Measurements from ENCODE around the gene ICE2.

ICE2 gene

GRCh38 chr15:60374628-60375081, 104.3 kb downstream of the ICE2 start:
- Mint-ChIP-seq H3K4me1 (peaks cover 3% of the 10 kb centered on the region), H3K27ac (no peak overlapping the region), H3K9me3 (no peaks in the 10 kb centered on the region), H3K4me3 (no peak overlapping the region), H3K27me3 (no peaks in the 10 kb centered on the region), H3K36me3 (peaks cover 26% of the 10 kb centered on the region)
- DNase-seq (ENCODE audit: low spot score in 2 of 2) (no peak), ATAC-seq (ENCODE audit: low read depth) (no peak)

GRCh38 chr15:60374209-60374608, 104.7 kb downstream of the ICE2 start:
- Mint-ChIP-seq H3K27ac (peak overlapping the region; percentile 15), H3K27me3 (no peaks in the 10 kb centered on the region), H3K4me3 (no peak overlapping the region), H3K4me1 (peaks cover 3% of the 10 kb centered on the region), H3K36me3 (peaks cover 26% of the 10 kb centered on the region), H3K9me3 (no peaks in the 10 kb centered on the region)
- no peak for ATAC-seq (ENCODE audit: low read depth)
- DNase-seq (ENCODE audit: low spot score in 2 of 2) = no peak

- peak overlapping the region; percentile 15 for H3K27ac Mint-ChIP-seq
- H3K4me1 Mint-ChIP-seq = peaks cover 3% of the 10 kb centered on the region
- H3K27me3 Mint-ChIP-seq = no peaks in the 10 kb centered on the region
- no peak for DNase-seq (ENCODE audit: low spot score in 2 of 2)
- ATAC-seq (ENCODE audit: low read depth) = no peak
- no peak overlapping the region for H3K4me3 Mint-ChIP-seq
- H3K36me3 Mint-ChIP-seq = peaks cover 26% of the 10 kb centered on the region
- no peaks in the 10 kb centered on the region for H3K9me3 Mint-ChIP-seq
Observed at GRCh38 chr15:60373745-60374144, 105.2 kb downstream of the ICE2 start.

DNA sequence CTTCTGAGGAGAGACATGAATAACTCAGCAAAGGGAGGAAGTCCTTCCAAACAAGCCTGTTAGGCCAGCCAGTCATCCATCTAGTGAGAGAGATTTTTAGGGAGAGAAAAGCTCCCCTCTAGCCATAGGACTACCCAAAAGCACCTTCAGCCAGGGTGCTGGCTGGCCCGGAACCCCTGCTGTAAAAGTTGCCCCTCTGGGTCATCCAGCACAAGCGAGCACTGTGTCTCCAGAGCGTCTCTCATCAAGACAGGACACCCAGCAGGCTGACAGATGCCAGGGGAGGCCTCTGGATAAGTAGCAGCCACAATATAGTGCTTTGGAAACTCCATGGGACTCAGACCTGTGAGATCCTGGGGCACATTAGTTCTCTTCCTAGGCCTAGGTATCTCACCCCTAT, 105.6 kb downstream of the ICE2 start:
- Mint-ChIP-seq H3K27ac (peak overlapping the region; percentile 15), H3K9me3 (no peaks in the 10 kb centered on the region), H3K27me3 (no peaks in the 10 kb centered on the region), H3K4me1 (peaks cover 3% of the 10 kb centered on the region), H3K4me3 (no peak overlapping the region), H3K36me3 (peaks cover 26% of the 10 kb centered on the region)
- no peak for DNase-seq (ENCODE audit: low spot score in 2 of 2)
- ATAC-seq (ENCODE audit: low read depth) = no peak

DNA sequence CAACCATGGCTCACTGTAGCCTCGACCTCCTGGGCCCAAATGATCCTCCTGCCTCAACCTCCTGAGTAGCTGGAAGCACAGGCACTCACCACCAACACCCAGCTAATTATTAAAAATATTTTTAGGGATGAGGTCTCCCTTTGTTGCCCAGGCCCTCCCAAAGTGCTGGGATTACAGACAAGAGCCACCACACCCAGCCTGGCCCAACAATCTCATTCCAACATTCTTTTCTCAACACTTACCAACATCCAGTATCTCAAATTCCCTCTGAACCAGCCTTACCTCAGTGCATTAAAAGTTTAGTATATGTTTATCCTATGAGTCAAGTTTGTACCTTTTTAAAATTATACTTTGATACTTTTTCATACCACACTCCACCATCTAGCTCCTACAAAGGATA, 106.2 kb downstream of the ICE2 start:
- peaks cover 3% of the 10 kb centered on the region for H3K4me1 Mint-ChIP-seq
- no peak overlapping the region for H3K4me3 Mint-ChIP-seq
- H3K27me3 Mint-ChIP-seq = no peaks in the 10 kb centered on the region
- DNase-seq (ENCODE audit: low spot score in 2 of 2) = no peak
- no peak overlapping the region for H3K27ac Mint-ChIP-seq
- H3K9me3 Mint-ChIP-seq = no peaks in the 10 kb centered on the region
- peaks cover 26% of the 10 kb centered on the region for H3K36me3 Mint-ChIP-seq
- no peak for ATAC-seq (ENCODE audit: low read depth)

GRCh38 chr15:60372227-60372626, 106.7 kb downstream of the ICE2 start:
- H3K9me3 Mint-ChIP-seq = no peaks in the 10 kb centered on the region
- H3K27ac Mint-ChIP-seq = no peak overlapping the region
- no peak overlapping the region for H3K4me3 Mint-ChIP-seq
- H3K4me1 Mint-ChIP-seq = peaks cover 3% of the 10 kb centered on the region
- peaks cover 26% of the 10 kb centered on the region for H3K36me3 Mint-ChIP-seq
- no peaks in the 10 kb centered on the region for H3K27me3 Mint-ChIP-seq
- no peak for DNase-seq (ENCODE audit: low spot score in 2 of 2)
- no peak for ATAC-seq (ENCODE audit: low read depth)

GRCh38 chr15:60371175-60372051, 107.5 kb downstream of the ICE2 start:
- Mint-ChIP-seq H3K36me3 (peaks cover 26% of the 10 kb centered on the region), H3K27me3 (no peaks in the 10 kb centered on the region), H3K4me1 (peaks cover 3% of the 10 kb centered on the region), H3K4me3 (no peak overlapping the region), H3K27ac (no peak overlapping the region), H3K9me3 (no peaks in the 10 kb centered on the region)
- DNase-seq (ENCODE audit: low spot score in 2 of 2) (no peak), ATAC-seq (ENCODE audit: low read depth) (no peak)

DNA sequence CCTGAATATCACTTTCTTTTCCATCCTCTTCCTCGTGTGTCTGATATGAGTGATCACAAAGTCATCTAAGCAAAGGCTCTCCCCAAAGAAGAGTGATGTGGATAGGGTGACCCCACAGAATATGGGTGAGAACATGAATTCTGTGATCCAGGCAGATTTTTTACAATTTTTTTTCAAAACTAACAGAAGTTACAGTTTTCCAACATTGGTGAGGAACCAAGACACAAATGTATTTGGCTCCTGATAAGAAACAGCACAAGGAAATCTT, 108.1 kb downstream of the ICE2 start:
- Mint-ChIP-seq H3K9me3 (no peaks in the 10 kb centered on the region), H3K36me3 (peaks cover 21% of the 10 kb centered on the region), H3K27ac (no peak overlapping the region), H3K4me3 (no peak overlapping the region), H3K27me3 (no peaks in the 10 kb centered on the region), H3K4me1 (peaks cover 3% of the 10 kb centered on the region)
- no peak for DNase-seq (ENCODE audit: low spot score in 2 of 2)
- ATAC-seq (ENCODE audit: low read depth) = no peak

- Mint-ChIP-seq H3K4me1 (peaks cover 3% of the 10 kb centered on the region), H3K36me3 (peaks cover 20% of the 10 kb centered on the region), H3K27me3 (no peaks in the 10 kb centered on the region), H3K9me3 (no peaks in the 10 kb centered on the region), H3K27ac (no peak overlapping the region), H3K4me3 (no peak overlapping the region)
- no peak for ATAC-seq (ENCODE audit: low read depth)
- no peak for DNase-seq (ENCODE audit: low spot score in 2 of 2)
Observed at GRCh38 chr15:60370105-60370868, 108.7 kb downstream of the ICE2 start.

DNA sequence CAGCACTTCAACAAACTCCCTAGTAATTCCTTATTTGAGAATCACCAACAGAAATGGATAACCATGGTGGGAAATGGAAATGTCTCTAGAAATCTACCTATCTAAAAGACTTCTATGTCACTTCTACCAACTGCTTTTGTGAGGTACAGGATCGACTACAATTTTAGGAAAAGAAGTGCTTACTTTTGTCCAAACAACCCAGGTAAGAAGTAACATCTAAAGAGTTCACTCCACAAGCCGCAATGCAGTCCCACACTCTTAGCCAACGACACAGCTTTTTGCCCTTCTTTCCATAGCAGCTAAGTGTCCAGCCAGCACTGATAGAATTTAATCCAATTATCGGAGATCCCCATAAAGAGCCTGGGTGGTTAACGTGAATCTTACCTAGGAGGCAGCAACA, 109.2 kb downstream of the ICE2 start:
- Mint-ChIP-seq H3K27me3 (no peaks in the 10 kb centered on the region), H3K27ac (peak overlapping the region; percentile 57), H3K4me1 (peaks cover 3% of the 10 kb centered on the region), H3K9me3 (no peaks in the 10 kb centered on the region), H3K36me3 (peaks cover 19% of the 10 kb centered on the region), H3K4me3 (no peak overlapping the region)
- DNase-seq (ENCODE audit: low spot score in 2 of 2) (no peak), ATAC-seq (ENCODE audit: low read depth) (no peak)
